ENCODE data around the gene NCMAP. TPM values are rescaled to one million over a fixed set of nuclear protein-coding genes. Genes with fewer than 3 reads are reported as not detected.
A peak's percentile ranks its signal among the peaks of the same experiment; 100 is the strongest.
"Not testable (repeated sequence)": the region's sequence is repeated elsewhere in the genome, so short reads cannot be mapped to it uniquely, and the experiment has no call there.

NCMAP gene
- total RNA-seq, 1 donor from 2014 or later: 2.2 TPM

GRCh38 chr1:24516506-24516905, 39.4 kb upstream of the NCMAP start:
- no peak for DNase-seq (ENCODE audit: low read depth)
- TF ChIP-seq CTCF (conservative IDR thresholded peaks at IDR 0.05; ENCODE audit: low read depth, low read length): no peak

GRCh38 chr1:24517898-24518297, 38.0 kb upstream of the NCMAP start:
- DNase-seq (ENCODE audit: low read depth): no peak
- no peak for TF ChIP-seq CTCF (conservative IDR thresholded peaks at IDR 0.05; ENCODE audit: low read depth, low read length)
- no peak overlapping the region for H3K4me3 ChIP-seq (ENCODE audit: low read depth, low read length)

More at GRCh38 chr1:24516506-24516905, 39.4 kb upstream of the NCMAP start:
- no peak overlapping the region for H3K4me3 ChIP-seq (ENCODE audit: low read depth, low read length)

GRCh38 chr1:24520282-24520681, 35.6 kb upstream of the NCMAP start:
- not testable (repeated sequence) for H3K4me3 ChIP-seq (ENCODE audit: low read depth, low read length); DNase-seq (ENCODE audit: low read depth)

- no peak for DNase-seq (ENCODE audit: low read depth)
- H3K4me3 ChIP-seq (ENCODE audit: low read depth, low read length): no peak overlapping the region
- TF ChIP-seq CTCF (conservative IDR thresholded peaks at IDR 0.05; ENCODE audit: low read depth, low read length): no peak
These were observed 30.3 kb upstream of the NCMAP start for GRCh38 chr1:24525606-24526005.

- no peak overlapping the region for H3K4me3 ChIP-seq (ENCODE audit: low read depth, low read length)
- no peak for TF ChIP-seq CTCF (conservative IDR thresholded peaks at IDR 0.05; ENCODE audit: low read depth, low read length)
- no peak for DNase-seq (ENCODE audit: low read depth)
These were observed 29.8 kb upstream of the NCMAP start for GRCh38 chr1:24526045-24526444.

GRCh38 chr1:24526940-24527542, 28.8 kb upstream of the NCMAP start:
- H3K4me3 ChIP-seq (ENCODE audit: low read depth, low read length): no peak overlapping the region
- TF ChIP-seq CTCF (conservative IDR thresholded peaks at IDR 0.05; ENCODE audit: low read depth, low read length): peak; percentile 71
- DNase-seq (ENCODE audit: low read depth): no peak

- TF ChIP-seq CTCF (conservative IDR thresholded peaks at IDR 0.05; ENCODE audit: low read depth, low read length): no peak
- DNase-seq (ENCODE audit: low read depth): no peak
- H3K4me3 ChIP-seq (ENCODE audit: low read depth, low read length): no peak overlapping the region
These were observed 27.1 kb upstream of the NCMAP start for GRCh38 chr1:24528744-24529143.

- H3K4me3 ChIP-seq (ENCODE audit: low read depth, low read length); DNase-seq (ENCODE audit: low read depth): not testable (repeated sequence)
These were observed 26.6 kb upstream of the NCMAP start for GRCh38 chr1:24529292-24529691.
